Measurements from ENCODE around the gene OCRL.

The OCRL gene

DNA sequence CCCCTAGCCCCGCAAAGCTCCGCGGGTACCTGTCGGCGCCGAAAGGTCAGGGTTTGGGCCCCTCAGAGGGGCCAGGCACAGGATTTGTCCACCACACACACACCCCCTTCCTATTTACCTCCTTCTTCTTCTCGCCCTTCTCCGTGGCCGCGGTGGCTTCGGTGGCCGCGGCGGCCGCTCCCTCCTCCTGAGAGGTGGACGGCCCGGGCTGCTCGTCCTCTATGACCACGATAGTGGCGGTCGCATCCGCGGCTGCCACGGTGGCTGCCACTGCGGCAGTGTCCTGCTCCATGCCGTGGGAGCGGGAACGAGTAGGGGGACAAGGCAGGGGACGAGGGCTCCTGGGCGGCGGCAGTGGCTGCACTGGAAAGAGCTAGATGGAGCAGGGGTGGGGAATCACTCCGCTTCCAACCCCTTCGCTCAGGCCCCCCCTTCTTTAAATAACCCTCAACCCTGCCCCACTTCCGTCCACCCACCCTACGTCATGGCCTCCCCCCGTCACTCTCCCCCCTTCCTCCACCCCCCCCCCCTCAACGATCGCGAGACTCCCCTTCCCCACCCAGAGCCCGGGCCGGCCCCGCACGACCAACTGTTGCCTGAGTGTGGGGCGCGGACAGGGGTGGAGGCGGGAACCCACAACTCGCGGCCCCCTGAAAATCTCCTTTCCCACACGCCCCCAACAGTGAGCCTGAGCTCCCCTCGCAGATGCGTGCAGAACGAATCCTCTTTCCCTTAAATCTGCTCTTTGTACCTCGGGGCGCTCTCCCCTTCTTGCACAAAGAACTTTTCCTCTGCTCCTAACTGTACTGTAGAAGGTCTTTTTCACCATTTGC lies 16.8 kb upstream of the OCRL start, which contains the start of gene SMARCA1:
TSS of gene SMARCA1 (minus strand) at position 412 of the 833 bp plus-strand sequence. CDS start at position 292, 120 bp downstream.
- TF ChIP-seq, protein P1, sequence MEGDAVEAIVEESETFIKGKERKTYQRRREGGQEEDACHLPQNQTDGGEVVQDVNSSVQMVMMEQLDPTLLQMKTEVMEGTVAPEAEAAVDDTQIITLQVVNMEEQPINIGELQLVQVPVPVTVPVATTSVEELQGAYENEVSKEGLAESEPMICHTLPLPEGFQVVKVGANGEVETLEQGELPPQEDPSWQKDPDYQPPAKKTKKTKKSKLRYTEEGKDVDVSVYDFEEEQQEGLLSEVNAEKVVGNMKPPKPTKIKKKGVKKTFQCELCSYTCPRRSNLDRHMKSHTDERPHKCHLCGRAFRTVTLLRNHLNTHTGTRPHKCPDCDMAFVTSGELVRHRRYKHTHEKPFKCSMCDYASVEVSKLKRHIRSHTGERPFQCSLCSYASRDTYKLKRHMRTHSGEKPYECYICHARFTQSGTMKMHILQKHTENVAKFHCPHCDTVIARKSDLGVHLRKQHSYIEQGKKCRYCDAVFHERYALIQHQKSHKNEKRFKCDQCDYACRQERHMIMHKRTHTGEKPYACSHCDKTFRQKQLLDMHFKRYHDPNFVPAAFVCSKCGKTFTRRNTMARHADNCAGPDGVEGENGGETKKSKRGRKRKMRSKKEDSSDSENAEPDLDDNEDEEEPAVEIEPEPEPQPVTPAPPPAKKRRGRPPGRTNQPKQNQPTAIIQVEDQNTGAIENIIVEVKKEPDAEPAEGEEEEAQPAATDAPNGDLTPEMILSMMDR (conservative IDR thresholded peaks at IDR 0.05; ENCODE audit: low read depth, low read length), result no peak
- H3K4me3 ChIP-seq (ENCODE audit: low read length), result peak within 1 kb of the TSS; percentile 60
- DNase-seq (ENCODE audit: low read depth), result no peak

DNA sequence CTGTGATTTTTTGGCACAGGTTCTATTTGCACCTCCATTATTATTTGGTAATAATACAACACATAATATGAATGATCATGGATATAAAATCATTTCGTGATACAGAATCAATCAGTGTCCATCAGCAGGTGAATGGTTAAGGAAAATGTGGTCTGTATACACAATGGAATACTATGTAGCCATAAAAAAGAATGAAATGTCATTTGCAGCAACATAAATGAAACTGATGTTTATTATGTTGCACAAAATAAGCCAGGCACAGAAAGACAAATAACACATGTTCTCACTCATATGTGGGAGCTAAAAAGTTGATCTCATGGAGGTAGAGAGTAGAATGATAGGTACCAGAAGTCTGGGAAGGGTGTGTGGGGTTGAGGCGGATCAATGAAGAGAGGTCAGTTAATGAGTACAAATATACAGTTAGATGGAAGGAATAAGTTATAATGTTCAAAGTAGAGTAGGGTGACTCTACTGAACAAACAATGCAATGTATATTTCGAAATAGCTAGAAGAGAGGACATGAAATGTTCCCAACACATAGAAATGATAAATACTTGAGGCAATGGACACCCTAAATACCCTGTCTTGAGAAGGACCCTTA lies 15.7 kb upstream of the OCRL start:
- TF ChIP-seq, protein P1 (conservative IDR thresholded peaks at IDR 0.05; ENCODE audit: low read depth, low read length), result no peak
- H3K4me3 ChIP-seq (ENCODE audit: low read length), result no peak overlapping the region
- DNase-seq (ENCODE audit: low read depth), result no peak

DNA sequence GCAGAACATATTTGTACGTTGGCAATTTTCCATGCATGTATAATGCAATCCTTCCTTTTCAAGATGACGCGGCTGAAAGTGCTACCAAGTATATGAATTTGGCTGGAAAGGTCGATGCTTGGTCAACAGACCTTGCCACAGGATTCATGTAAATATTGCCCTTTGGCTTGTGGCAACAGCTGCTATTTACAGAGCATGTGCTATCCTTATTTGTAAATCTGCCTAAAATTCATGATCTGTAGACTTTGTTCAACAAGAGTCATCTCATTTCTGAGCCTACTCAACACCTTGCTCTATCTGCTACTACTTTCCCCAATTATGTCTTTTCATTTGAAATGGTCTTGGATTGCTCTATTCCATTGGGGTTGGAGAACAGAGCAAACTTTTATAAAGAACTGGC lies 14.9 kb upstream of the OCRL start:
- no peak for DNase-seq (ENCODE audit: low read depth)
- TF ChIP-seq, protein P1 (conservative IDR thresholded peaks at IDR 0.05; ENCODE audit: low read depth, low read length), result no peak
- H3K4me3 ChIP-seq (ENCODE audit: low read length), result no peak overlapping the region

- DNase-seq (ENCODE audit: low read depth), result no peak
- TF ChIP-seq, protein P1 (conservative IDR thresholded peaks at IDR 0.05; ENCODE audit: low read depth, low read length), result no peak
- no peak overlapping the region for H3K4me3 ChIP-seq (ENCODE audit: low read length)
These were observed 14.2 kb upstream of the OCRL start for GRCh38 chrX:129525896-129526295.

DNA sequence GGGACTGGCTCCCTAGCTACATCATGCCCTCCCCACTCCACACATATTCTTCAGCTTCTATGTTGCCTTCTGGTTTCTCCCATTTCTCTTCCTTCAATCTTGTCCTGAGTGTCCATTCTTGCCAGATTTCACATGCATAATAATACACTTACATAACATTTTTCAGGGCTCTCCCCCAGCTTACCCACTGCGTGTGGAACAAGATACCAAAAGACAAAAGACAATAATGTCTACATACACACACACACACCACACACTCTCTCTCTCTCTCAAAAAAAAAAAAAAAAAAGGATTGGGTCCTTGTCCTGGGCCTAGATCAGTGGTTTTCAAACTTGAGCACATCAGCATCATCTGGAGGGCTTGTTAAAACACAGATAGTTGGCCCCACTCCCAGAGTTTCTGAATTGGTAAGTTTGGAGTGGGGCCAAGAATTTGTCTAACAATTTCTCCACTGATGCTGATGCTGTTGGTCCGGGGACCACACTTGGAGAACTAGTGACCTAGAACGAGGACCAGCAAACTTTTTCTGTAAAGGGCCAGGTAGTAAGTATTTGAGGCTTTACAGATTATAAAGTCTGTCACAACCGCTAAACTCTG lies 10.3 kb upstream of the OCRL start:
- DNase-seq (ENCODE audit: low read depth), result no peak
- H3K4me3 ChIP-seq (ENCODE audit: low read length), result no peak overlapping the region
- TF ChIP-seq, protein P1 (conservative IDR thresholded peaks at IDR 0.05; ENCODE audit: low read depth, low read length), result no peak

DNA sequence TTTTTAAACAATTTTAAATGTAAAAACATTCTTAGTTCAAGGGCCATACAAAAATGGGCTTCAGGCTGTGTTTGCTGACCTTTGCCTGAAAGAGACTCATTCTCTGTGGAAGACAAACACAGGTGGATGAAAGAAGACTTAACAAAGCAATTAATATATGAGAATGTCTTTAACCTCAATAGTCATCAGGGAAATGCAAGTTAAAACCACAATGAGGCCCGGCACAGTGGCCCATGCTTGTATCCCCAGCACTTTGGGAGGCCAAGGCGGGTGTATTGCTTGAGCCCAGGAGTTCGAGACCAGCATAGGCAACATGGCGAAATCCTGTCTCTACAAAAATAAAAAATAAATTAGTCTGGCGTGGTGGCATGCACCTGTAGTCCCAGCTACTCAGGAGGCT lies 9.6 kb upstream of the OCRL start:
- TF ChIP-seq, protein P1 (conservative IDR thresholded peaks at IDR 0.05; ENCODE audit: low read depth, low read length), result no peak
- no peak for DNase-seq (ENCODE audit: low read depth)
- H3K4me3 ChIP-seq (ENCODE audit: low read length), result no peak overlapping the region

Measured in retinal pigment epithelial cell (primary cell).